K562 (cell line): ENCODE results near the gene NECAB2. TPM values are rescaled to one million over a fixed set of nuclear protein-coding genes. Genes with fewer than 3 reads are reported as not detected.

ENCODE experiments used
- BHLHE40 ChIP-seq: IDR thresholded peaks from 2 replicates; pipeline ENCODE4 v1.6.1; 2011; ENCODE audit warnings: low read length, improper control_type of control experiment
- CCAR2 ChIP-seq: fragments of 200-400 bp; formaldehyde crosslinking; IDR thresholded peaks from 2 replicates; pipeline ENCODE4 v1.6.1; 2017; ENCODE audit warnings: mild to moderate bottlenecking, low read depth, low read length
- JUND ChIP-seq, 2 experiments: IDR thresholded peaks; 2 replicates in 1 of 2; 3 replicates in 1 of 2; pipeline ENCODE4 v1.6.1; 2011; ENCODE audit warnings: borderline replicate concordance in 2 of 2, low read depth in 2 of 2, low read length in 2 of 2, improper control_type of control experiment in 1 of 2, missing biosample characterization in 1 of 2, missing genetic modification characterization in 1 of 2, missing genetic modification reagents in 1 of 2
- KDM1A ChIP-seq, 2 experiments: fragments of 450-650 bp; IDR thresholded peaks; 2 replicates each; pipeline ENCODE4 v1.6.1; 2016; ENCODE audit warnings: mild to moderate bottlenecking in 2 of 2
- LCOR ChIP-seq: sonication (generic); formaldehyde crosslinking; IDR thresholded peaks from 2 replicates; pipeline ENCODE4 v1.8.0; 2022; ENCODE audit warnings: mild to moderate bottlenecking, missing genetic modification reagents
- MEF2D ChIP-seq: conservative IDR thresholded peaks from 2 replicates; pipeline ENCODE4 v1.6.1; 2016; ENCODE audit warnings: low read depth, missing genetic modification characterization, missing compliant biosample characterization
- MIER1 ChIP-seq: fragments of 450-650 bp; IDR thresholded peaks from 2 replicates; pipeline ENCODE4 v1.6.1; 2016; ENCODE audit warnings: antibody characterized with exemption, mild to moderate bottlenecking, low read depth
- MYC ChIP-seq, 2 experiments: fragments of 250-450 bp in 1 of 2; sonication (Bioruptor Pico) in 1 of 2; IDR thresholded peaks; 2 replicates each; pipeline versions ENCODE4 v1.5.1 to v1.6.1; 2012 to 2021; ENCODE audit warnings: low read depth in 2 of 2, borderline replicate concordance in 1 of 2, improper control_type of control experiment in 1 of 2, low read length in 1 of 2, mild to moderate bottlenecking in 1 of 2, moderate library complexity in 1 of 2
- POLR2G ChIP-seq: fragments of 200-400 bp; formaldehyde crosslinking; IDR thresholded peaks from 2 replicates; pipeline ENCODE4 v1.6.1; 2017; ENCODE audit warnings: low read depth, mild to moderate bottlenecking, antibody characterized with exemption, low read length, moderate library complexity
- RCOR1 ChIP-seq, 2 experiments: IDR thresholded peaks; 2 replicates each; pipeline ENCODE4 v1.6.1; 2012; ENCODE audit warnings: low read depth in 2 of 2, low read length in 2 of 2, borderline replicate concordance in 1 of 2, improper control_type of control experiment in 1 of 2
- SNIP1 ChIP-seq: fragments of 450-650 bp; IDR thresholded peaks from 2 replicates; pipeline ENCODE4 v1.7.1; 2017; ENCODE audit warnings: low read depth, mild to moderate bottlenecking
- TFE3 ChIP-seq: fragments of 450-650 bp; formaldehyde crosslinking; IDR thresholded peaks from 2 replicates; pipeline ENCODE4 v1.4.0; 2020; ENCODE audit warnings: mild to moderate bottlenecking, mixed read lengths
- XRCC5 ChIP-seq: fragments of 200-400 bp; formaldehyde crosslinking; IDR thresholded peaks from 2 replicates; pipeline ENCODE4 v1.6.1; 2017; ENCODE audit warnings: low read depth, mild to moderate bottlenecking, low read length
- ZNF699 ChIP-seq: fragments of 250-450 bp; sonication (Bioruptor Pico); IDR thresholded peaks from 2 replicates; pipeline ENCODE4 v1.8.0; 2021; ENCODE audit warnings: mild to moderate bottlenecking, moderate library complexity; ENCODE audit not compliant: insufficient replicate concordance
- polyA plus RNA-seq, 8 experiments: library from polyadenylated mRNA; depleted of rRNA in 4 of 8; stranded (reverse) in 5 of 8; unstranded in 3 of 8; fragments of >200 nt; fragmentation: Nextera tagmentation in 2 of 8; fragmentation: Illumina TruSeq in 1 of 8; extraction: Ambion mirVana in 2 of 8; extraction: Trizol in 1 of 8; gene quantifications; 2 replicates each; pipeline versions ENCODE4 v1.2.1 to v1.2.3, GENCODE V29; 2011 to 2014; ENCODE audit warnings: inconsistent platforms in 1 of 8, missing spikeins in 1 of 8
- total RNA-seq, 7 experiments: library from RNA; depleted of rRNA in 6 of 7; stranded (reverse); fragments of >200 nt in 6 of 7; fragmentation: Illumina TruSeq in 2 of 7; extraction: Trizol in 2 of 7; gene quantifications; 2 replicates each; pipeline versions ENCODE4 v1.2.1 to v1.2.3, GENCODE V29; 2011 to 2021; ENCODE audit warnings: low replicate concordance in 1 of 7
- TF ChIP-seq, protein P1 (sequence below), 3 experiments: IDR thresholded peaks in 2 of 3; conservative IDR thresholded peaks in 1 of 3; 2 replicates each; pipeline ENCODE4 v1.5.1; 2011 to 2012; ENCODE audit warnings: low read length in 3 of 3, mild to moderate bottlenecking in 3 of 3, control low read depth in 2 of 3, improper control_type of control experiment in 1 of 3, inconsistent platforms in 1 of 3, low read depth in 1 of 3, mixed read lengths in 1 of 3, moderate library complexity in 1 of 3; ENCODE audit not compliant: insufficient read depth in 2 of 3
- TF ChIP-seq, protein P2 (sequence below): conservative IDR thresholded peaks from 2 replicates; pipeline ENCODE4 v1.6.1; 2011; ENCODE audit warnings: low read depth, mild to moderate bottlenecking, low read length; ENCODE audit not compliant: control insufficient read depth
- TF ChIP-seq, protein P3 (sequence below): sonication (generic); formaldehyde crosslinking; IDR thresholded peaks from 2 replicates; pipeline ENCODE4 v1.8.0; 2022; ENCODE audit warnings: missing genetic modification reagents, mild to moderate bottlenecking, moderate library complexity, borderline replicate concordance
- TF ChIP-seq, protein P4 (sequence below): fragments of 450-650 bp; formaldehyde crosslinking; IDR thresholded peaks from 2 replicates; pipeline ENCODE4 v1.4.0; 2020; ENCODE audit warnings: mild to moderate bottlenecking, moderate library complexity

The NECAB2 gene
- total and polyA plus RNA-seq, 9 of the 15 experiments (the other 6 are each of a cell fraction or from before 2014, with no cell fraction given), result 0.03 to 0.28 TPM; not detected in 7

- TF ChIP-seq, protein P1, sequence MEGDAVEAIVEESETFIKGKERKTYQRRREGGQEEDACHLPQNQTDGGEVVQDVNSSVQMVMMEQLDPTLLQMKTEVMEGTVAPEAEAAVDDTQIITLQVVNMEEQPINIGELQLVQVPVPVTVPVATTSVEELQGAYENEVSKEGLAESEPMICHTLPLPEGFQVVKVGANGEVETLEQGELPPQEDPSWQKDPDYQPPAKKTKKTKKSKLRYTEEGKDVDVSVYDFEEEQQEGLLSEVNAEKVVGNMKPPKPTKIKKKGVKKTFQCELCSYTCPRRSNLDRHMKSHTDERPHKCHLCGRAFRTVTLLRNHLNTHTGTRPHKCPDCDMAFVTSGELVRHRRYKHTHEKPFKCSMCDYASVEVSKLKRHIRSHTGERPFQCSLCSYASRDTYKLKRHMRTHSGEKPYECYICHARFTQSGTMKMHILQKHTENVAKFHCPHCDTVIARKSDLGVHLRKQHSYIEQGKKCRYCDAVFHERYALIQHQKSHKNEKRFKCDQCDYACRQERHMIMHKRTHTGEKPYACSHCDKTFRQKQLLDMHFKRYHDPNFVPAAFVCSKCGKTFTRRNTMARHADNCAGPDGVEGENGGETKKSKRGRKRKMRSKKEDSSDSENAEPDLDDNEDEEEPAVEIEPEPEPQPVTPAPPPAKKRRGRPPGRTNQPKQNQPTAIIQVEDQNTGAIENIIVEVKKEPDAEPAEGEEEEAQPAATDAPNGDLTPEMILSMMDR (IDR thresholded peaks at IDR 0.05 in 2 of 3, conservative IDR thresholded peaks at IDR 0.05 in 1 of 3; ENCODE audit: insufficient read depth in 2 of 3, low read depth in 1 of 3, low read length in 3 of 3), result peak; percentile 93 to 96 (median 95)
- TF ChIP-seq TFE3 (CRISPR knock-in tag) (no peak), JUND (IDR thresholded peaks at IDR 0.05; ENCODE audit: borderline replicate concordance, low read depth, low read length) (peak; percentile 51; the same call in 1 of the 2 replicates), JUND (tag; IDR thresholded peaks at IDR 0.05; ENCODE audit: borderline replicate concordance, low read depth, low read length) (no peak; the same call in 2 of the 3 replicates), CCAR2 (no peak), MEF2D (tag) (no peak), MIER1 (no peak), RCOR1 (IDR thresholded peaks at IDR 0.05; ENCODE audit: borderline replicate concordance in 1 of 2, low read depth in 2 of 2, low read length in 2 of 2) (peak in 1 of 2 experiments; percentile 53; a peak in 1 of 4 replicates), SNIP1 (no peak), POLR2G (0 out of 2 replicates have a peak, but pooled peaks have one; percentile 18), KDM1A (IDR thresholded peaks at IDR 0.05) (no peak), LCOR (no peak), XRCC5 (peak; percentile 89), ZNF699 (CRISPR knock-in tag) (no peak), MYC (IDR thresholded peaks at IDR 0.05; ENCODE audit: low read depth, low read length) (peak; percentile 28; the same call in 1 of the 2 replicates), MYC (CRISPR knock-in tag; IDR thresholded peaks at IDR 0.05; ENCODE audit: borderline replicate concordance, low read depth) (no peak), BHLHE40 (0 out of 2 replicates have a peak, but pooled peaks have one; percentile 39)
- TF ChIP-seq, protein P2, sequence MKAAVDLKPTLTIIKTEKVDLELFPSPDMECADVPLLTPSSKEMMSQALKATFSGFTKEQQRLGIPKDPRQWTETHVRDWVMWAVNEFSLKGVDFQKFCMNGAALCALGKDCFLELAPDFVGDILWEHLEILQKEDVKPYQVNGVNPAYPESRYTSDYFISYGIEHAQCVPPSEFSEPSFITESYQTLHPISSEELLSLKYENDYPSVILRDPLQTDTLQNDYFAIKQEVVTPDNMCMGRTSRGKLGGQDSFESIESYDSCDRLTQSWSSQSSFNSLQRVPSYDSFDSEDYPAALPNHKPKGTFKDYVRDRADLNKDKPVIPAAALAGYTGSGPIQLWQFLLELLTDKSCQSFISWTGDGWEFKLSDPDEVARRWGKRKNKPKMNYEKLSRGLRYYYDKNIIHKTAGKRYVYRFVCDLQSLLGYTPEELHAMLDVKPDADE, result 0 out of 2 replicates have a peak, but pooled peaks have one; percentile 44
- TF ChIP-seq, protein P3, sequence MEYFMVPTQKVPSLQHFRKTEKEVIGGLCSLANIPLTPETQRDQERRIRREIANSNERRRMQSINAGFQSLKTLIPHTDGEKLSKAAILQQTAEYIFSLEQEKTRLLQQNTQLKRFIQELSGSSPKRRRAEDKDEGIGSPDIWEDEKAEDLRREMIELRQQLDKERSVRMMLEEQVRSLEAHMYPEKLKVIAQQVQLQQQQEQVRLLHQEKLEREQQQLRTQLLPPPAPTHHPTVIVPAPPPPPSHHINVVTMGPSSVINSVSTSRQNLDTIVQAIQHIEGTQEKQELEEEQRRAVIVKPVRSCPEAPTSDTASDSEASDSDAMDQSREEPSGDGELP, result peak; percentile 42; the same call in 1 of the 2 replicates
- TF ChIP-seq, protein P4, sequence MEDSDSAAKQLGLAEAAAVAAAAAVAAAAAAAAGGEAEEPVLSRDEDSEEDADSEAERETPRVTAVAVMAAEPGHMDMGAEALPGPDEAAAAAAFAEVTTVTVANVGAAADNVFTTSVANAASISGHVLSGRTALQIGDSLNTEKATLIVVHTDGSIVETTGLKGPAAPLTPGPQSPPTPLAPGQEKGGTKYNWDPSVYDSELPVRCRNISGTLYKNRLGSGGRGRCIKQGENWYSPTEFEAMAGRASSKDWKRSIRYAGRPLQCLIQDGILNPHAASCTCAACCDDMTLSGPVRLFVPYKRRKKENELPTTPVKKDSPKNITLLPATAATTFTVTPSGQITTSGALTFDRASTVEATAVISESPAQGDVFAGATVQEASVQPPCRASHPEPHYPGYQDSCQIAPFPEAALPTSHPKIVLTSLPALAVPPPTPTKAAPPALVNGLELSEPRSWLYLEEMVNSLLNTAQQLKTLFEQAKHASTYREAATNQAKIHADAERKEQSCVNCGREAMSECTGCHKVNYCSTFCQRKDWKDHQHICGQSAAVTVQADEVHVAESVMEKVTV (CRISPR knock-in tag), result 0 out of 2 replicates have a peak, but pooled peaks have one; percentile 12
Observed at GRCh38 chr16:83926726-83927397, 41.2 kb upstream of the NECAB2 start (continued).
